ENCODE results near the gene CBLC.

CBLC gene

DNA sequence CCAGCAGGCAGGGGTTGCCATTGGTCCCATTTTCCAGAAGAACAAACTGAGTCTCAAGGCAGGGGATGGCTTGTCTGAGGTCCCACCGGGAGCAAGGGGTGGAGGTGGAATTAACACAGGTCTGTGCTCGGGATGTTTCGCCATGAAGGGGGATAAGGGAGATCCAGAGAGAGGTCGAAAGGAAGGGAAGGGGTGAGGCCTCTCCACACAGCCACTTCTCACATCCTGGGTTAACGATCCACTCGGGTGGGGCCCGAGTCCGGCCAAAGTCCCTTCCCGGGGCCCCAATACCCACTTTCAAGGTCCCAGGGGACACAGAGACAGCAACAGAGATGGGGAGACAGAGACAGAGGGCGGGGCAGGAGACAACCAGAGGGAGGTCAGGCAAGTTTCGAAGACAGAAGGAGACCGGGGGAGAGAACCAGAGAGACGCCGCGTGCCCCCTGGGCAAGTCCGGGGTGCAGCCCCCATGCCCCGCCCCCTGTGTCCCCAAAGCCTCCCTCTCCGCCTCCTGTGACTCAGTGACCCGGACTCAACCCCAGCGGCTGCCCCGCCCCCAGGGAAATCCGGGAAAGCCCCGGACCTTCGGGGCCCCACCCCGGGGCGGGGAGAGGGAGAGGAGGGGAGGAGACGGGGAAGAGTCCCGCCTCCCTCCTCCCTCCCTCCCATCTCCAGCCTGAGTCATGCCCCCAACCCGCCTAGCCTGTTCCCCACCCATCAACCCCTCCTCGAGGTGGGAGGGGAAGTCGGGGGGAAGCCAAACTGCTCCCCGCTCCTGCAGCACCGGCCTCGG, 30.5 kb upstream of the CBLC start:
- DNase-seq = no peak

DNA sequence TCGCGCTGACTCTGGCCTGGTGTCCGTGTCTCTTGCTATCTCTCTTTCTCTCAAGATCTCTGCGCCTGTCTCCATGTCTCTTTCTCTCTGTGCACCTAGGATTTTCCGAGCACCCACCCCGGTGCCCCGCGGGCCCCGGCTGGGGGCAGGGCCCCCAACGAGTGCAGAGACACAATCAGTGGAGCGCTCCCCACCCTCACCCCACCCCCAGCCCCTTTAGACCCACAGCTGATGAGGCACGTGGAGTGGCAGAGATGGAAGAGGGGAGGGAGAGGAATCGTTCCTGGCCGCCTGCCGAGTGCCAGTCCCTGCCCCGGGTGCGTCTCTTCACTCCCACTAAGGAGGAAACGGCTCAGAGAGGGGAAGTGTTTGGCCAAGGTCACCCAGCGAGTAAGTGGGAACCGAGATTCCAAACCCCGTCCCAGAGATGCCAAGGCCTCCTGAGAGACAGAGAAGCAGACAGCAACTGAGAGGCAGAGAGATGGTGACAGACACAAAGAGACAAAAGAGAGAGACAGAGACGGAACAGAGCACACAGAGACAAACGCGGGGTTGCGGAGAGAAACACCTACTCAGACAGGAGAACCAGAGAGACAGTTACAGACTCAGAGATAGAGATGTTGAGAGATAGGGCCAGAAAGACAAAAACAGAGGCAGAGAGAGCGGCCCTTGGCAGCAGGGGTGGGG, 29.8 kb upstream of the CBLC start:
- DNase-seq = no peak

DNA sequence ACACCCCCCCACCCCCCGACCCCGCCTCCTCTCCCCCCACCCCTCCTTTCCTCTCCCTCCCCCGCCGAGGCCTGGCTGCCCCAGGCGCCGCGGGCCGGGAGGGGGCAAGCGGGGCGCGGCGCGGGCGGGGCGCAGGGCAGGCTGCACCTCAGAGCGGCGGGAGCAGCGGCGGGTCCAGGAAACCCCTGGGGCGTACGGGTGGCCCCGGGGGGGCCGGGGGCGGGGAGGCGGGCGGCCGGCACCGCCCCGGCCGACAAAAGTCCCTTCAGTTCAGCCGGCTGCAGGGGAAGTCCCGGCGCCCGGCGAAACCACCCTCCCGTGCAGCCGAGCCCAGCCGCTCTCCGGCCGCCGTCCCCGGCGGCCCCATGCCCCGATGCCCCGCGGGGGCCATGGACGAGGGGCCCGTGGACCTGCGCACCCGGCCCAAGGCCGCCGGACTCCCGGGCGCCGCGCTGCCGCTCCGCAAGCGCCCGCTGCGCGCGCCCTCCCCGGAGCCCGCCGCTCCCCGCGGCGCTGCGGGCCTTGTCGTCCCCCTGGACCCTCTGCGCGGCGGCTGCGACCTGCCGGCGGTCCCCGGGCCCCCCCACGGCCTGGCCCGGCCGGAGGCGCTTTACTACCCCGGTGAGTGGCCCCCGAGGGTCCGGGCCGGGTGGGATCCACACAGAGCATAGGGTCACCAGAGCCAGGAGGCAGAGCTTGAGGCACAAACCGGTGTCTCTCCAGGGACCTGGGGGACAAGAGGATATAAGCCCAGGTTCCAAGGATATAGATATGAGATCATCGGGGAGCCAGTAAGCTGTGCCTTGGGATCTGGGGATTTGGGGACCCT, 29.1 kb upstream of the CBLC start, which contains the start of gene BCL3:
BCL3 (plus strand) TSS at position 283 of the 829 bp plus-strand sequence; CDS start at position 366, 83 bp downstream.
- DNase-seq = no peak

DNA sequence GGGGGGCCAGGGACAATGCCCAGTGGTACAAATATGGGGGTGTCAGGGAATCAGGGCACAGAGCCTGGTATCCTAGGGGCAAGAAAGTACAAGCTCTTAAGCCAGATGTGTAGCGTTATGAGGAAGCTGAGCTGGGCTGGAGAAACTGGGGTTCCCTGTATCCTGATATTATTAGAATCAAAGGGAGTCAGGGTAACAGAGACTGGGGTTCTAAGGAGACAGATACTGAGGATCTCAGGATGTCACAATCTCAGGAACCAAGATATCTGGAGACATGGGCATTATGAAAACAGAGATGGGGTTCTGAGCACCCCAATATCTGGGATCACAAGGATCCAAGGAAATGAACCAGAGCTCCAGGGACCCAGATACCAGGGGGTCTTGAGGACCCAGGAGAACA, 28.4 kb upstream of the CBLC start:
- no peak for DNase-seq

DNA sequence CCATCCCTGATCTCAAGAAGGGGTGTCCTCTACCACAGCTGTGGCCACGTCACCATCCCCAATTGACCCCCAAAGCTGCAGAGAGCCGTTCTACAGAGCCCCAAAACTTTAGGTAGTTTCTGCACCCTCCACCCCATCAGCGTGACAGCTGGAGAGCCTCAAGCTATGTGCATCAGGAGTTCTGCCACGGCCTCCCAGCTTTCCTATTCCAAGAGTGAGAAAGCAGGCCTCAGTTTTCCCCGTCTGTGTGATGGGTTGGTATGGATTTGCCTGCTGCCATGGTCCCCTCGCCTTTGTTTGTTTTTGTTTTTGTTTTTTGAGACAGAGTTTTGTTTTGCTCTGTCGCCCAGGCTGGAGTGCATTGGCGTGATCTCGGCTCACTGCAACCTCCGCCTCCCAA, 27.7 kb upstream of the CBLC start:
- DNase-seq = no peak

- no peak for DNase-seq
These were observed 25.4 kb upstream of the CBLC start for GRCh38 chr19:44752123-44752815.

- no peak for DNase-seq
These were observed 24.7 kb upstream of the CBLC start for GRCh38 chr19:44752816-44753625.

DNA sequence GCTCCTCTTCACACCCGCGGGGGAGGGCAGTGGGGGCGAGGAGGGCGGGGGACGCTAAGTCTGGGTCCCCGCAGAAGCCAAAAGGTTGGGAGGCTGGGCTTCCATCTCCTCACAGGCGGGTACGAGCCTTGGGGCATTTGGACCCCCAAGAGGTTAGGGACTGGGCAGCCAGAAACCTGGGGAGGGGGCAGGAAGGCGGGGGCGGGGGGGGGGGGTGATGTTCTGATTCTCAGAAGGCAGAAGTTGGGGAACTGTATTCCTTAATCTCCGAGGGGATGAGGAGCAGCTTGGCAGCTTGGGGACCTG, 24.1 kb upstream of the CBLC start:
- DNase-seq = no peak

DNA sequence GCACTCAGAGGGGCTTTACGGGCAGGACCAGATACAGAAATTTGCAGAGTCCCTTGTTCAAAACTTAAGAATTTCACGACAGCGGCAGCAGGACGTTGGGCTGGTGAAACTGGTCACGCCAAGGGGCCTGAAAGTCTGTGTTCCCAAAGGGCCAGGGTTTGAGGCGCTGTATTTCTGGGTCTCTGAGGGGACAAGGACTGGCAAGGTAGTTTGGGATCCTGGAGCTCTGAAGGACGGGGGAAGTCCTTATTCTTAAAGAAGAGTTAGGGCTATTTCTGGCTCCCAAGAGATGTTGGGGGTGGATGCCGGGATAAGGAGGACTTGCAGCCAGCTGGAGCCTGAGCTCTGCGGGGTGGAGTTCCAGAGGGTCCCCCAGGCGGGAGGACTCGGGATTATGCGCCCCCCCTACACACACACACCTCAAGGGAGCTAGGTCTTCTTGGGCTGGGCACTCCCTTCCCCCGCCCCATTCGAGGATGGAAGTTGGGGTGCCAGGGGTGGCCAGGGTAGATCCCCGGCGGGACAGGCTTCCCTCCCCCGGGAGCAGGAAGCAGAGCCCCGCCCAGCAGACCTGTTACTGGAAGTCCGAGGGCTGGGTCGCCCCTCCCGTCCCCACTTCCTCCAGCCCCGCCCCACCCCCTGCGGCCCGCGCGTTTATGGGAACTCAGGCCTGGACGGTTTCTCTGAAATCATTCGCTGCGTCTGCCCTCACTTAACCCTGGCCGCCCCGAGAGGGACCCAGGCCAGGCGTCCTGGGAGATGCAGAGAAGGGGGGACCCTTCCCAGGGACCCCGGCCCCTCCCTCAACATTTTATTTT, 23.5 kb upstream of the CBLC start:
- DNase-seq = no peak

GRCh38 chr19:44754750-44755080, 23.0 kb upstream of the CBLC start:
- DNase-seq = no peak

DNA sequence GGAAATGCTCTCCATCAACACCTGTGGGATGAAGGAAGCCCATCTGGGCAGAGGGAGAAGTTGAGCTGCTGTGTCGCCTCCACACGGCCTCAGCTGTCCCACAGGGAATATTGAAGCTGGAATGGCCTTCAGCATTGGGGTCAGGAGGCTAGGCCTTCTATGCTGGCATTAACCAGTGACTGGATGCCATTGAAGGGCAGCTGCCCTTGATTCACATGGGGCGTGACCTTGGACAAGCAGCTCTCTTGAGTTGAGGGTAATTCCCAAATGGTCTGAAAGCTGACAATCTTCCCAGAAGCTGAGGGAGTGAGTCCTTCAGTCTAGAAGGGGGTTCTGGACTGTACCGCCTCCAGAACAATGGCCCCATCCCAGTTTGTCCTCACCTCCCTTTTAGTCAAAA, 22.5 kb upstream of the CBLC start:
- no peak for DNase-seq

DNA sequence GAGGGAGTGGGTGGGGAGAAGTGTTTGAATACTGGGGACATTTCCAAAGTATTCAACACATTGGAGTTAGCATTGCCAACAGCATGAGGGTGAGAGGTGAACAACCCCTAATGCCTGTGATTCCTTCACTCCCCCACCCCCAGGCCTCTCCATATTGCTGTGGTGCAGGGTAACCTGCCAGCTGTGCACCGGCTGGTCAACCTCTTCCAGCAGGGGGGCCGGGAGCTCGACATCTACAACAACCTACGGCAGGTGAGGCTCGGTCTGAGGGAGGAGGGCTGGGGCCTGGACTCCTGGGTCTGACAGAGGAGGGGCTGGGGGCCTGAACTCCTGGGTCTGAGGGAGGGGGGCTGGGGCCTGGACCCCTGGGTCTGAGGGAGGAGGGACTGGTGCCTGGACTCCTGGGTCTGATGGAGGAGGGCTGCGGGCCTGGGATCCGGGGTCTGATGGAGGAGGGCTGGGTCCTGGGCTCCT, 21.6 kb upstream of the CBLC start:
- DNase-seq = no peak

GRCh38 chr19:44757057-44757734, 20.5 kb upstream of the CBLC start:
- no peak for DNase-seq

- DNase-seq = no peak
These were observed 19.8 kb upstream of the CBLC start for GRCh38 chr19:44757735-44758505.

DNA sequence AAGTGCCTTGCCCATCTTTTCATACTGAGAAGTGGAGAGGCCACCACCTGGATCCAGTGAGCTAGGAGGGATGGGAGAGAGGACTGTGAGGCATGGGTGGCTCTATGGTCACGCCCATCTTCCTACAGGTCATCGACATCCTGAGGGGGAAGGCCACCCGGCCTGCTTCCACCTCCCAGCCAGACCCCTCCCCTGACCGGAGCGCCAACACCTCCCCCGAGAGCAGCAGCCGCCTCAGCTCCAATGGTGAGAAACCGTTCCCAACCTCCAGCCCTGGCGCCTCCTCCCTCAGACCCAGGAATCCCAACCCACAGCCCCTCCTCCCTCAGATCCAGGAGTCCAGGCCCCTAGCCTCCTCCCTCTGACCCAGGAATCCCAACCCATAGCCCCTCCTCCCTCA, 19.1 kb upstream of the CBLC start:
- DNase-seq = no peak

- DNase-seq = no peak
These were observed 18.4 kb upstream of the CBLC start for GRCh38 chr19:44759083-44759804.

GRCh38 chr19:44762038-44762437, 15.7 kb upstream of the CBLC start:
- no peak for DNase-seq

GRCh38 chr19:44765033-44765948, 12.4 kb upstream of the CBLC start:
- no peak for DNase-seq

Measured in NCI-H1417 treated with DMSO at 0.1 percent for 48 hours (cell line).